Measurements from ENCODE around the gene ZNF333.
"Not testable (repeated sequence)": the region's sequence is repeated elsewhere in the genome, so short reads cannot be mapped to it uniquely, and the experiment has no call there.

- TF ChIP-seq CTCF, EP300 (IDR thresholded peaks at IDR 0.05): not testable (repeated sequence)
Observed at GRCh38 chr19:14781713-14782536, 92.1 kb downstream of the ZNF333 start.
